Measurements from ENCODE around the gene CLASP1.
"Not testable (repeated sequence)": the region's sequence is repeated elsewhere in the genome, so short reads cannot be mapped to it uniquely, and the experiment has no call there.

Gene CLASP1

GRCh38 chr2:121472470-121472993 lies 176.7 kb downstream of the CLASP1 start:
- no peak for DNase-seq (ENCODE audit: low spot score)

GRCh38 chr2:121471532-121472469 lies 177.5 kb downstream of the CLASP1 start:
- DNase-seq (ENCODE audit: low spot score) = no peak

- DNase-seq (ENCODE audit: low spot score) = no peak
Measured at GRCh38 chr2:121470917-121471316, 178.3 kb downstream of the CLASP1 start.

- DNase-seq (ENCODE audit: low spot score) = no peak
Measured at GRCh38 chr2:121469356-121469755, 179.9 kb downstream of the CLASP1 start.

- DNase-seq (ENCODE audit: low spot score) = no peak
Measured at GRCh38 chr2:121468936-121469335, 180.3 kb downstream of the CLASP1 start.

- DNase-seq (ENCODE audit: low spot score) = no peak
Measured at GRCh38 chr2:121459291-121459690, 190.0 kb downstream of the CLASP1 start.

- no peak for DNase-seq (ENCODE audit: low spot score)
Measured at GRCh38 chr2:121456325-121456724, 192.9 kb downstream of the CLASP1 start.

- no peak for DNase-seq (ENCODE audit: low spot score)
Measured at GRCh38 chr2:121455446-121455845, 193.8 kb downstream of the CLASP1 start.

- no peak for DNase-seq (ENCODE audit: low spot score)
Measured at GRCh38 chr2:121454549-121455090, 194.6 kb downstream of the CLASP1 start.

GRCh38 chr2:121451398-121451797 lies 197.9 kb downstream of the CLASP1 start:
- DNase-seq (ENCODE audit: low spot score) = no peak

- DNase-seq (ENCODE audit: low spot score) = no peak
Measured at GRCh38 chr2:121450301-121450700, 199.0 kb downstream of the CLASP1 start.

- DNase-seq (ENCODE audit: low spot score) = no peak
Measured at GRCh38 chr2:121446647-121447241, 202.5 kb downstream of the CLASP1 start.

GRCh38 chr2:121442889-121443288 lies 206.4 kb downstream of the CLASP1 start:
- DNase-seq (ENCODE audit: low spot score) = no peak

- not testable (repeated sequence) for DNase-seq (ENCODE audit: low spot score)
Measured at GRCh38 chr2:121438290-121438689, 211.0 kb downstream of the CLASP1 start.

GRCh38 chr2:121436918-121437317 lies 212.3 kb downstream of the CLASP1 start:
- no peak for DNase-seq (ENCODE audit: low spot score)

- no peak for DNase-seq (ENCODE audit: low spot score)
Measured at GRCh38 chr2:121435790-121436189, 213.5 kb downstream of the CLASP1 start.

- DNase-seq (ENCODE audit: low spot score) = no peak
Measured at GRCh38 chr2:121431214-121431613, 218.0 kb downstream of the CLASP1 start.

GRCh38 chr2:121429927-121430520 lies 219.2 kb downstream of the CLASP1 start:
- DNase-seq (ENCODE audit: low spot score) = no peak

- DNase-seq (ENCODE audit: low spot score) = no peak
Measured at GRCh38 chr2:121429119-121429903, 220.0 kb downstream of the CLASP1 start.

- DNase-seq (ENCODE audit: low spot score) = no peak
Measured at GRCh38 chr2:121427187-121427689, 222.0 kb downstream of the CLASP1 start.

GRCh38 chr2:121420486-121420885 lies 228.8 kb downstream of the CLASP1 start:
- no peak for DNase-seq (ENCODE audit: low spot score)

Measured in NAMALWA (cell line).